DOHH2 (cell line): ENCODE data around the gene AFAP1.

Experiments used
- H3F3A ChIP-seq: fragments of 200-600 bp; sonication (generic), shearing (Covaris generic); 2 replicates; pipeline ENCODE4 v1.6.0; 2016; ENCODE audit warnings: antibody characterized with exemption, mild to moderate bottlenecking; ENCODE audit not compliant: control insufficient read depth, insufficient read depth
- H3K27ac ChIP-seq: fragments of 200-600 bp; sonication (generic); 2 replicates; pipeline ENCODE4 v1.5.1; 2014; ENCODE audit warnings: low read depth, mild to moderate bottlenecking, low read length, moderate library complexity
- H3K27me3 ChIP-seq: fragments of 200-600 bp; sonication (generic); 2 replicates; pipeline ENCODE4 v1.6.1; 2014; ENCODE audit warnings: mild to moderate bottlenecking, low read length, mixed read lengths; ENCODE audit not compliant: control insufficient read depth
- H3K36me3 ChIP-seq: fragments of 200-600 bp; sonication (generic); 2 replicates; pipeline ENCODE4 v1.6.1; 2014; ENCODE audit warnings: mild to moderate bottlenecking, low read length, moderate library complexity, mixed read lengths; ENCODE audit not compliant: control insufficient read depth
- H3K4me1 ChIP-seq: fragments of 200-600 bp; sonication (generic); 2 replicates; pipeline ENCODE4 v1.6.1; 2014; ENCODE audit warnings: mild to moderate bottlenecking, low read length, mixed read lengths; ENCODE audit not compliant: control insufficient read depth
- H3K4me2 ChIP-seq: fragments of 200-600 bp; sonication (generic); 2 replicates; pipeline ENCODE4 v1.6.0; 2014; ENCODE audit warnings: mild to moderate bottlenecking, low read length, moderate library complexity
- H3K4me3 ChIP-seq: fragments of 200-600 bp; sonication (generic); 2 replicates; pipeline ENCODE4 v1.5.1; 2014; ENCODE audit warnings: mild to moderate bottlenecking, low read length, mixed read lengths
- H3K79me2 ChIP-seq: fragments of 200-600 bp; sonication (generic); 2 replicates; pipeline ENCODE4 v1.6.1; 2014; ENCODE audit warnings: mild to moderate bottlenecking, low read length, mixed read lengths; ENCODE audit not compliant: control insufficient read depth
- H3K9me2 ChIP-seq: fragments of 200-600 bp; sonication (generic); replicated peaks from 2 replicates; pipeline ENCODE4 v1.6.1; 2014; ENCODE audit warnings: mild to moderate bottlenecking, low read length, mixed read lengths; ENCODE audit not compliant: control insufficient read depth
- H3K9me3 ChIP-seq: fragments of 200-600 bp; sonication (generic); 2 replicates; pipeline ENCODE4 v1.6.1; 2014; ENCODE audit warnings: antibody characterized with exemption, low read length, mixed read lengths; ENCODE audit not compliant: control insufficient read depth, insufficient read depth
- H4K20me1 ChIP-seq: fragments of 200-600 bp; sonication (generic); 2 replicates; pipeline ENCODE4 v1.6.0; 2014; ENCODE audit warnings: low read depth, mild to moderate bottlenecking, antibody characterized with exemption, low read length, moderate library complexity; ENCODE audit not compliant: control insufficient read depth, insufficient read depth
- CTCF ChIP-seq: fragments of 200-600 bp; sonication (generic); IDR thresholded peaks from one replicate; pipeline ENCODE4 v1.5.1; 2014; ENCODE audit warnings: antibody characterized with exemption, mild to moderate bottlenecking, low read depth, low read length; ENCODE audit not compliant: poor library complexity, severe bottlenecking
- EZH2phosphoT487 ChIP-seq: fragments of 200-600 bp; sonication (generic); IDR thresholded peaks from 2 replicates; pipeline ENCODE4 v1.6.1; 2017; ENCODE audit warnings: borderline replicate concordance, mild to moderate bottlenecking, antibody characterized with exemption, low read length, moderate library complexity, mixed read lengths

AFAP1 gene

GRCh38 chr4:7739918-7740865 lies 199.5 kb downstream of the AFAP1 start:
- Histone ChIP-seq H3K4me3 (no peak overlapping the region), H3K4me2 (no peak overlapping the region), H3K79me2 (no peaks in the 10 kb centered on the region), H3K27me3 (no peaks in the 10 kb centered on the region), H3K9me2 (no peaks in the 10 kb centered on the region), H3F3A (no peaks in the 10 kb centered on the region), H3K27ac (no peak overlapping the region), H3K9me3 (no peaks in the 10 kb centered on the region), H3K36me3 (no peaks in the 10 kb centered on the region), H4K20me1 (no peaks in the 10 kb centered on the region), H3K4me1 (no peaks in the 10 kb centered on the region)
- no peak for TF ChIP-seq CTCF
- no peak for TF ChIP-seq EZH2phosphoT487

- Histone ChIP-seq H3K9me2 (no peaks in the 10 kb centered on the region), H3K4me1 (no peaks in the 10 kb centered on the region), H3K36me3 (no peaks in the 10 kb centered on the region), H3K79me2 (no peaks in the 10 kb centered on the region), H3K9me3 (no peaks in the 10 kb centered on the region), H3K4me2 (no peak overlapping the region), H3F3A (no peaks in the 10 kb centered on the region), H3K27ac (no peak overlapping the region), H3K27me3 (no peaks in the 10 kb centered on the region), H3K4me3 (no peak overlapping the region), H4K20me1 (no peaks in the 10 kb centered on the region)
- TF ChIP-seq CTCF (no peak), EZH2phosphoT487 (no peak)
These were observed 200.4 kb downstream of the AFAP1 start for GRCh38 chr4:7739077-7739917.

GRCh38 chr4:7738458-7739076 lies 201.1 kb downstream of the AFAP1 start:
- no peak overlapping the region for H3K4me3 ChIP-seq
- no peaks in the 10 kb centered on the region for H3K27me3 ChIP-seq
- H3K27ac ChIP-seq: no peak overlapping the region
- H3K36me3 ChIP-seq: no peaks in the 10 kb centered on the region
- TF ChIP-seq CTCF (no peak), EZH2phosphoT487 (no peak)
- no peaks in the 10 kb centered on the region for H3F3A ChIP-seq
- H3K79me2 ChIP-seq: no peaks in the 10 kb centered on the region
- no peaks in the 10 kb centered on the region for H4K20me1 ChIP-seq
- no peaks in the 10 kb centered on the region for H3K9me2 ChIP-seq
- no peak overlapping the region for H3K4me2 ChIP-seq
- H3K9me3 ChIP-seq: no peaks in the 10 kb centered on the region
- no peaks in the 10 kb centered on the region for H3K4me1 ChIP-seq
